Hematopoietic multipotent progenitor cell (in vitro differentiated cells): Measurements from ENCODE around the gene LRP5. TPM values are rescaled to one million over a fixed set of nuclear protein-coding genes. Genes with fewer than 3 reads are reported as not detected.
"Not testable (repeated sequence)": the region's sequence is repeated elsewhere in the genome, so short reads cannot be mapped to it uniquely, and the experiment has no call there.

Experiments
- DNase-seq, 3 donors: peaks; one replicate each; pipeline ENCODE4 v3.0.0-alpha.2; 2011 to 2015; ENCODE audit warnings: low read depth in 2 of 3, low spot score in 2 of 3
- total RNA-seq: library from RNA; depleted of rRNA; stranded (reverse); fragments of >200 nt; gene quantifications from one replicate; pipeline ENCODE4 v1.2.3, GENCODE V29; 2012

LRP5 gene
- total RNA-seq, 1 donor = 70.0 TPM

DNA sequence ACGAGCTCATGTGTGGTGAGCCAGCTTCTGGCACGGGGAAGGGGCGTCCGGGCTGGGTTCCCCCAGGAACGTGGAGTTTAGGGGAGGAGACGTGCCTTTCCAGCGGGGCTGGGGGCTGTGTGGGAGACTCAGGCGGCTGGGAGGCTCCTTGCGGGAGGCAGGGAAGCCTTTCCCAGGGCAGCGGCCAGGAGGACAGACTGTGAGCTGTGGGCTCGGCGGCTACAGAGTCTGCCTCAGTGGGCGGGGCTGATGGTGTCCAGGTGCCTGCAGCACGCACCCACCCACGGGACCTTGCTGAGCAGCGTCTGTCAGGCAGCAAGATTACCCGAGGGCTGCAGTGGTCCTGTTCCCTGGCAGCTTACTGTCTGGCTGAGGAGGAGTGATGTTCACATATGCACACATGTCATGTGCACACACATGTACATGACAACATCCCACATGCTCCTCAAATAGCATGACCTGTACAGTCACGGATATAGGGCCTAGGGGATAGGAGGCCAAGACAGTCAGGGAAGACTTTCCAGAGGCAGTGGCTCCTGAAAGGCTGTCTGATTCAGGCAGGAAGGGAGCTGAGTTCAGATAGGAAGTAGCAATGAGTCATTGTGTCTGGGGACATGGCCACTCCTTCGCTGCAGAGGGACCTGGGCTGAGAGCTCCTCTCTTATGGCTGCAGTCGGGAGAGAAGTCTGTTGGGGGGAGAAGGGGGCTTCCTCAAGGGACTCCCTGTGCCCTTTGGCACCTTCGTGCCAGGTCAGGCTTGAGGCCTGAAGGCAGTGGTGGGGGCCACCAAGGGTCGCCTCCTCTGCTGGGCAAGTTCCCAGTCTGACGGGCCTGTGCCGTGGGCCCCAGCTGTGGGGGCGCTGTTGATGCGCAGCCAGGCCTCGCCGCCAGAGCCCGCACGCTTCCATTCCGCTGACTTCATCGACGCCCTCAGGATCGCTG lies 124.9 kb downstream of the LRP5 start:
- peak in 1 of 3 donors; percentile 15 for DNase-seq

DNA sequence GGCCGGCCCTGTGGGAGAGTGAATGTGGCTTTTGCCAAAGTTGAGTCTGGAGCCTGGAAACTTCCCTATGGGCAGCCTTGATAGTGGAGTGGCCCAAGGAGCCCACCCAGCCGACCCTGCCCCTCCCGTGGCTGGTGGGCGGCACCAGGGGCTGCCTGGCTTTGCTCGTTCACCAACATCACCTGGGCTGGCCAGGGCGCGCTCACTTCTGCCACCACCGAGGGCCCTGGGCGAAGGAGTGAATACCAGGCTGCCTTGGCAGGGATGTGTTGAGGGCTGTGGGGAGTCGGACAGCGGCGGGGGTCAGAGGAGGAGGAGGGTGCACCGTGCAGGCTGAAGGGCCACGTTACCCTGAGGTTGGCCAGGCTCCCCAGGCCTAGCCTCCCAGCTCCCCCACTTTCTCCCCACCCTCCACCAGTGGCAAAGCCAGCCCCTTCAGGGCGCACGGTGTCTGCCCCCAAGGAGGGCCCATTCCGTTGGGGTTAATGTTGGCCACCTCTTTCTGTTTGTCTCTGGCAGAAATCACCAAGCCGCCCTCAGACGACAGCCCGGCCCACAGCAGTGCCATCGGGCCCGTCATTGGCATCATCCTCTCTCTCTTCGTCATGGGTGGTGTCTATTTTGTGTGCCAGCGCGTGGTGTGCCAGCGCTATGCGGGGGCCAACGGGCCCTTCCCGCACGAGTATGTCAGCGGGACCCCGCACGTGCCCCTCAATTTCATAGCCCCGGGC lies 125.7 kb downstream of the LRP5 start:
- no peak for DNase-seq

DNA sequence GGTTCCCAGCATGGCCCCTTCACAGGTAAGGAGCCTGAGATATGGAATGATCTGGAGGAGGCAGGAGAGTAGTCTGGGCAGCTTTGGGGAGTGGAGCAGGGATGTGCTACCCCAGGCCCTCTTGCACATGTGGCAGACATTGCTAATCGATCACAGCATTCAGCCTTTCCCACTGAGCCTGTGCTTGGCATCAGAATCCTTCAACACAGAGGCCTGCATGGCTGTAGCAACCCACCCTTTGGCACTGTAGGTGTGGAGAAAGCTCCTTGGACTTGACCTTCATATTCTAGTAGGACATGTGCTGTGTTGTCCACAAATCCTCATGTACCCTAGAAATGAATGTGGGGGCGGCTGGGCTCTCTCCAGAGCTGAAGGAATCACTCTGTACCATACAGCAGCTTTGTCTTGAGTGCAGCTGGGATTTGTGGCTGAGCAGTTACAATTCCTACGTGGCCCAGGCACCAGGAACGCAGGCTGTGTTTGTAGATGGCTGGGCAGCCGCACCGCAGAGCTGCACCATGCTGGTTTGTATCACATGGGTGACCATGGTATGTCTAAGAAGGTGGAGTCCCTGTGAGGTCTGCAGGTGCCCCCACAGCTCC lies 126.4 kb downstream of the LRP5 start:
- no peak for DNase-seq

DNA sequence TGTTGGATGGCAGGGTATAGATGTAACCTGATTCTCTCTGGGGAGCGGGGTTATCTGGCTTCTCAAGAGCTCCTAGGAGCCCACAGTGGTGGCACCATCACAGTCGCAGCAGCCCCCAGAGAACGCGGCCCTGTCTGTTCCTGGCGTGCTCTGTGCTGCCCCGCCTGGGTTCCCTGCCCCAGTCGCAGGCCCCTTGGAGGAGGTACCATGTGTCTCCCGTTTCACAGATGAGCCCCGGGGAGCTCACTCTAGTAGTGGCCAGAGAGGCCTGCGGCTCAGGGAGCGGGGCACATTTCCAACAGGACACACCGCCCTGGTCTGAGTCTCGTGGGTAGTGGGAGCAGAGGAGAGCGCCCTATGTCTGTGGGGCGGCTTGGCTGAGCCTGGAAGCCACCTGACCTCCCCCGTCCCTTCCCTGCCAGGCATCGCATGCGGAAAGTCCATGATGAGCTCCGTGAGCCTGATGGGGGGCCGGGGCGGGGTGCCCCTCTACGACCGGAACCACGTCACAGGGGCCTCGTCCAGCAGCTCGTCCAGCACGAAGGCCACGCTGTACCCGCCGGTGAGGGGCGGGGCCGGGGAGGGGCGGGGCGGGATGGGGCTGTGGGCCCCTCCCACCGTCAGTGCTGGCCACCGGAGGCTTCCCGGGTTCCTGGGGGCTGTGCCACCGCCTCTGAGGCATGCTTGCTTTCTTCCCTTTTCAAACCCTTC lies 127.1 kb downstream of the LRP5 start:
- no peak for DNase-seq

DNA sequence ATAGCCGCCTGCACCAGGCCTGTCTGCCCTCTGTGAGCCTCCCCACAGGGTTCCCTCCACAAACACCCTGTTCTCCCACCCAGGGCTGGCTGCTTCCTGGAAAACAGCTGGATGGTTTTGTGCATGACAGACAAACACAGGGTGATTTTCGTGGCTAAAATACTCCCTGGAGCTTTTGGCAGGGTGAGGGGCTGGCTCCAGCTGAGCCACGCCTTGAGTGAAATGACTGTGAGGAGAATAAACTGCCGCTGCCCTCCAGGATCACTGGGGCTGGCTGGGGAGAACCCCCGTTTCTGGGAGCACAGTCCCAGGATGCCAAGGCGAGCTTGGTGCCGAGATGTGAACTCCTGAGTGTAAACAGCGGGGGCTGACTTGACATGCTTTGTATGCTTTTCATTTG lies 127.8 kb downstream of the LRP5 start:
- no peak for DNase-seq

DNA sequence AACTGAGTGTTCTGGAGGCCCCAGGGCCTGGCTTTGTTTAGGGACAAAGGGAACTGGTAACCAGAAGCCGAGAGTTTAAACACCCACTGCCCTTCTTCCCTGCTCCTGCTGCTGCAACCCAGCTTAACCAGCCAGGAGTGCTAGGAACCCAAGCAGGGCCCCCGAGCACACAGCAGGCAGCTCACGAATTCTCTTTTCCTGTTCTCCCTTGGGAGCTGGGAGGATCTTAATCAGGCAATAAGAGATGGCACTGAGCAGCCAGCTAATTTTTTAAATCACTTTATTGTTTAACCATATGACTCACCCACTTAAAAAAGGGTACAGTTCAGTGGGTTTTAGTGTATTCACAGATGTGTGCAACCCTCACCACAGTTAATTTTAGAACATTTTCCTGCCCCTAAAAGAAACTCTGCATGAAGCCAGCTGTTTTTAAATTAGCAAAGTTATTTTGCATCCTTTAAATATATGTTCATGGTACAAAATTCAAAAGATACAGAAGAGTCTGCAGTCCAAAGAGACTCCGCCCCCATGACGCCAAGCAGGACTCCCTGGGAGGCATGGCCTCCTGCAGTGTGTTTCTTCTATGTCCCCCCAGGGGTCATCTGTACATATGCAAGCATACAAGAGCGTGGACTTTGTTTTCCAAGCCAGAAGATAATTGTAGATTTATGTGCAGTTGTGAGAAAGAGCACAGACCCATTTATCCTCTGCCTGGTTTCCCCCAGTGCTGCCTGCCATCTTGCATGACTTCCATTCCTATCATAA lies 129.3 kb downstream of the LRP5 start:
- DNase-seq = no peak

DNA sequence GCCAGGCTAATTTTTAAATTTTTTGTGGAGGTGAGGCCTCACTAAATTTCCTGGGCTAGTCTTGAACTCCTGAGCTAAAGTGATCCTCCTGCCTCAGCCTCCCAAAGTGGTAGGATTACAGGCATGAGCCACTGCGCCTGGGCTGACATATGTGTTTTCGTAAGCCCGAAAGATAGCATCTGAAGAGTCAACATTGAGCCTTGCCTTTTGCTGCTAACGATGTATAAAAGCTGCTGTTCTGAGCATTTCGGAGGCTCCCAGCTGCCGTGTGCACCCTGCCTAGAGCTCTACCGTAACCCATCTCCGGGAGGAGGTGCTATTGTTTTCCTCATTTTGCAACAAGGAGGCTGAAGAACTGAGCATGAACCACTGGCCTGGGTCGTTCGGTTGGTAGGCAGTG lies 130.0 kb downstream of the LRP5 start:
- no peak for DNase-seq

DNA sequence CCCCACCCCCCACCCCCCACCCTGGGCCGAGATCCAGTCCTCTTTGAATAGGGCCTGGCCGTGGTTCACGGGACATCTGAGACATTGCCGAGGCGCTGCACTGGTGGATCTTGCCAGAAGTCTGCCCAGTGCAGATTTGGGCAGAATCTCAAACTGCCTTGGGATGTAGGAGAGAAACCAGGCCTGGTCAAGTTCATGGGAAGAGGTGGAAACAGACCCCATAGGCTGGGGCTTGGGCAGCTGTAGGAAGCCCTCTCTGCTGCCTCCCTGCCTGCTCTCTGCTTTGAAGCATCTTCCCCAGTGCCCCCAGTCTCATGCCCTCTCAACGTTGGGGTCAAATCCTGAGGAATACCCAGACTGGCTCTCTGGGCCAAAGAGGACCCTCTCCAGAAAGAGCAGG lies 132.2 kb downstream of the LRP5 start:
- no peak for DNase-seq

DNA sequence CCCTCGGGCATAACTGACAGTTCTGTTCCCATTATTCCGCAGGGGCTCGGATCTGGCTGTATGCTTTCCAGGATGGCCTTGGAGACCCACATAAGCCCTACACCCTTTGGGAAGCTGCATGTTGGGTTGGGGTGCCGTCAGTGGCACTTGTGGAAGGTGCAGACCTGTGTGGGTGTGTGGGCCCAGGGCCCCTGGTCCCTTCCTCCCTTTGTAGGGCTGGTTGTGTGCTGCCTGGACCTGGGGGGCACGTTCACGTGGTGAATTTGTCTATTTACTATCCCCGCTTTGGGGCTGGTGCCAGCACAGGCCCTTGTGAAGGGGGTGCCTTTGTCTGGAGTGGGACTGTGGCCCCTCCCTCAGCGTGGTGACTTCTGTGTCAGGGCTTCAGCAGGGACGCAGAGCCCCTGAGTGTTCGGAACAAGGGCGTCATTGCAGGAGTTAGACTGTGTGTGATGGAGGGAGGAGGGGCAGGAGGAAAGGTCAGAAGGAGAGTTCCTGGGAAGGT lies 133.2 kb downstream of the LRP5 start:
- DNase-seq = no peak

DNA sequence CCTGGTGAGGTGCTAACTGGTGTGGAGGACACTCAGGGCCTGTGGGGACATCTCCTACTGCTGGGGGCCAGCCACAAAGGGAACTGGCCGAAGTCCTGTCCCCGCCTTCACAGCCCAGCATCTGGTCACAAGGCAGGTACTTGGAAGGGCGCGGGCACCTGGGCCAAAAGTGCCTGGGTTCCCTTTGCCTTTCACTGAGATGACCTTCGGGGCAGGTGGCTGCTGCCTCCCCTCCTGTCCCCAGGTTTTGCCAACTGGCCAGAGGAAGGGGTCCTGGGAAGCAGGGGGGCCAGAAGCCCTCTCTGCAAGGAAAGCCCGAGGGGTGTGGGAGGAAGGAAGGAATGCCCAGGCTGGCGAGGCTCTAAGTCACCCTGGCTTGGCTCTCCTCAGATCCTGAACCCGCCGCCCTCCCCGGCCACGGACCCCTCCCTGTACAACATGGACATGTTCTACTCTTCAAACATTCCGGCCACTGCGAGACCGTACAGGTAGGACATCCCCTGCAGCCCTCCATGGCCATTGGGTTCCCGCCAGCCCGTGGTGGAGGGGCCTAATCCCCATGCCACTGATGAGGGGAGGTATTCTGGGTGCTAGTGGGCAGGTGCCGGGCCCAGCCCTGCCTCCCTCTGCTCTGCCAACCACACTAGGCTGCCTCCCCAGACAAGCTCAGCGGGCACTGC lies 133.8 kb downstream of the LRP5 start:
- no peak for DNase-seq

DNA sequence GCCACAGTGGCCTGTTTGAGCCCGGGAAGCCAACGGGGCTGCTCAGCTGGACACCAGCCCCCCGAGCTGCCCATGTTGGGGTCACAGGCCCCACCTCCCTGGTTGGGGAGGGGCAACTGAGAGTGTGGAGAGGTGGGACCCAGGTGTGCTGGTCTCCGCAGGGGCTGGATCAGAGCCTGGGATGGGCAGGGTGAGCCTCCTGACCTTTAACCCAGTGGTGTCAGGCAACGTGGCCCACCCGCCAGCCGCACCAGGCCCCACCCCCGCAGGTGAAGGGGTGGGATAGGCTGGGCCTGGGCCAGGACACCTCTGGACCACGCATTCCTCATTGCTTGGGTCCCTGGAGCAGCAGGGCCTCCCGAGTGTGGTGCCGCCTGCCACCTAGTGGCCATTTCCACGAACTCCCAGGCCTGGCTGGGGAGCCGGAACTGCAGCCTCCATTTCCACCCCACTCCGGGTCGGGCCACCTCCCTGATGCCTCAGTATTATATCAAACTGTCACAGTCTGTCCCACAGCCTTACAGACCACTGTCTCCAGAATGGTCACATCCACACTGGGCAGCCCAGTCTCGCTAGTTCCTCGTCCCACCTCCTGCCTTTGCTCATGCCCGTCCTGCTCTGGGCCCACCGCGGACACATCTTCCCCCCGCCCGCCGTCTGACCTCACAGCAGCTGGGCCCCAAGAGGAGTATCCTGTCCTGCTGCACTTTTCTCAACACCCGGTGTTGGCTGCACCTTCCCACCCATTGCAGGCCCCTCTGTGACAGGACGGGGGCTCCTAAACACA lies 134.8 kb downstream of the LRP5 start:
- DNase-seq = peak; percentile 54 to 79 (median 70)

DNA sequence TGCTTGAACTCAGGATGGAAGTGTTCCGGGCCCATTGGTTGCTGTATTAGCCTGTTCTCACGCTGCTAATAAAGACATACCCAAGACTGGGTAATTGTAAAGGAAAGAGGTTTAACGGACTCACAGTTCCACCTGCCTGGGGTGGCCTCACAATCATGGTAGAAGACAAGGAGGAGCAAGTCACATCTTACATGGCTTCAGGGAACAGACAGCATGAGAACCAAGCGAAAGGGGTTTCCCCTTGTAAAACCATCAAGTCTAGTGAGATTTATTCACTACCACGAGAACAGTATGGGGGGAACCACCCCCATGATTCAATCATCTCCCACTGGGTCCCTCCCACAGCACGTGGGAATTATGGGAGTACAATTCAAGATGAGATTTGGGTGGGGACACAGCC lies 135.5 kb downstream of the LRP5 start:
- not testable (repeated sequence) for DNase-seq

DNA sequence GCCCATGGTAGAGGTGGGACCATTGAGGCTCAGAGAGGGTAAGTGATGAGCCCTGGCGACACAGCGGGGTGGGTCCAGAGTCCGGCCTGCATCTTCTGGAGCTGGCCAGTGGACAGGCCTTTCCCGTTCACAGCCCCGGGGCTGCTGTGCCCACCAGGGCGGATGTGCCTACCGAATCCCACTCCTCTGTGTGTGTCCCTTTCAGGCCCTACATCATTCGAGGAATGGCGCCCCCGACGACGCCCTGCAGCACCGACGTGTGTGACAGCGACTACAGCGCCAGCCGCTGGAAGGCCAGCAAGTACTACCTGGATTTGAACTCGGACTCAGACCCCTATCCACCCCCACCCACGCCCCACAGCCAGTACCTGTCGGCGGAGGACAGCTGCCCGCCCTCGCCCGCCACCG lies 136.2 kb downstream of the LRP5 start:
- DNase-seq = no peak

DNA sequence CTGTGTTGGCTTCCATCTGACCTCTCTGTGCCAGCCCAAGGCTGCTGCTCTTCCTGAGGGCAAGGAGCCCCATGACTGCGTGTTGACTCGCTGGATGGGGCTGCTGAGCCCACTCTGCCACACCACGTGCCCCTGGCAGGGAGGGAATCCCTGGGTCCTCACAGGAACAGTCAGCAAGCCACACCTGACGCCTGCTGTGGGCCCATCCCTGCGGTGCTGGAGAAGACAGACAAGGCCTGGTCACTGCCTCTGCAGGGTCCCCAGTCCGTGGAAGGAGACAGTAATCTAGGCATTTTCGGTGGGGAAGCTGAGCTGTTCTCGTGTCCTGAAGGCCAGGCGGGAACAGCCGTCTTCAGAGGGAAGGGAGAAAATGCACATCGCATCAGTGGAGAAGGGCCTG lies 137.6 kb downstream of the LRP5 start:
- DNase-seq = no peak

DNA sequence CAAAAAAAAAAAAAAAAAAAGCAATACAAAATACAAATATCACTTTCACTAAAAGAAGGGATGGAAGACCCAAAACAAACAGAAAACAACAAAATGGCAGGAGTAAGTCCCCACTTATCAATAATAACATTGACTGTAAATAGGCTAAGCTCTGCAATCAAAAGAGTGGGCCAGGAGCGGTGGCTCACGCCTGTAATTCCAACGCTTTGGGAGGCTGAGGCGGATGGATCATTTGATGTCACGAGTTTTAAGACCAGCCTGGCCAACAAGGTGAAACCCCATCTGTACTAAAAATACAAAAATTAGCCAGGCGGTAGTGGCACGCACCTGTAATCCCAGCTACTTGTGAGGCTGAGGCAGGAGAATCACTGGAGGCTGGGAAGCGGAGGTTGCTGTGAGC lies 138.3 kb downstream of the LRP5 start:
- no peak for DNase-seq

DNA sequence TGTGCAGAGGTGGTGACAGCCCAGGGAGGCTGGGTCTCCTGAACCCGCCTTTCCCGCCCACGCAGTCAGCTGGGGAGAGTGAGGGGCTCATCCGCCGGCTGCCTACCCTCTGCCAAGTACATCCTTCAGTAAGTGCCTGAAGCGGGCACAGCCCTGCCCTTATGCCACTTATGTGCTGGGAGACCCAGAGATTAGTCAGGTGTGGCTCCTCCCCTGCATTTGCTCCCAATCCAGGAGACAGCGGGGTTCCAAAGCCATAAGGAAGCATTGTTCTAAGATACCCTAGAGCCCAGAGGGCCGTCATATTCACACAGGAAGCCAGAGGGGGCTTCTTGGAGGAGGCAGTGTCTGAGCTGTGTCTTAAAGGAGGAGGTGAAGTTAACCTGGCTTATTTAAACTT lies 142.4 kb downstream of the LRP5 start:
- DNase-seq = no peak

DNA sequence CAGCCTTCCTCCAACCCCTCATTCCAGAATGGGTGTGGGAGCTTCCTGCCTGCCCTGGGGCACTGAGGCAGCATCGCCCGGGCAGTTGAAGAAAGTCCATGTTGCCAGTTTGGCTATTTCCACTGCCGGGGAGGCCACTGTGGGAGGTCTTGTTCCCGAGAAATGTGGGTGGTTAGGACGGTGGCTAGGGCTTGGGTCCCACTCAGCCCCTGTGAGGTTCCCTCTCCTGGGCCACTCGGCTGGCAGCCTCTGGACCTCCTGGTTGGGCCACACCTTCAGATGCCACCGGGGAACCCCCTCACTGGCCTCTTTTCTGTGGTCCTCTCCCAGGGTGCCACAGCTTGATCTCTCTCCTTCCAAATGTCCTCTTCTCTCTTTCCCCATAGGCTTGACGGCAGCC lies 143.1 kb downstream of the LRP5 start:
- DNase-seq = no peak

DNA sequence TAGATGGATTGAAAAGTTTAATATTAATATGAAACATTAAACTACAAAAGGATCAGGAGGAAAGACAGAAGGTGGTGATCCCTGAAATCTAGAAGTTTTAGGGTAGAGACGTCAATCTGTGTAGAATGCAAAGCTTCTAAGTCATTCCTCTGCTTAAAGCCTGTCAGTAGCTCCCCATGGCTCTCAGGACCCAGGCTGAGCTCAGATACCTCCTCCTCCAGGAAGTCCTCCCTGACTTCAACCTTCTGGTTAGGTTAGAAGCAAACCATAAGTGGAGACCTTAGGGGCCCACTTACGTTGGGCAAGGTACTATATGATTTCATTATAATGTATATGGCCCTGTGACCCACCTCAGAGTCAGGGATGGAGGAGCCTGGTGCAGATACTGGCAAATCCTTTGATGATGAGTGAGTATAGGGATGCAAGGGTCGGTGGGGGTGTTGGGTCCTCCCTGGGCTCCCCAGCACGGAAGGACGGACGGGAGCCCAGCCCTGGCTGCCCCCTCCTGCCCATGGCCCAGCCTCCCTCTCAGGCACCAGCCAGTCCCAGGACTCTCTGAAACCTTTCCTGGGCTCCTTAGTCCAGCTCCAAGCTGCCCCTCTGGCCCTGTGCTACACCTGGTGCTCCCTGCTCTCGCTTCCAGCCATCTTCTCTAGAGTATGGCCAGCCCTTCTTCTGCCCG lies 145.0 kb downstream of the LRP5 start:
- no peak for DNase-seq
